Vagina (tissue), 2 donors: ENCODE measurements around the gene RNU6-1. TPM values are rescaled to one million over a fixed set of nuclear protein-coding genes. Genes with fewer than 3 reads are reported as not detected.

Experiments
- DNase-seq, 2 donors: peaks; one replicate each; pipeline ENCODE4 v3.0.0-alpha.2; 2017; ENCODE audit errors: extremely low spot score in 2 of 2
- H3K27ac ChIP-seq: fragments of 200-600 bp; sonication (generic); one replicate; pipeline ENCODE4 v1.5.1; 2019
- H3K27me3 ChIP-seq: fragments of 200-600 bp; sonication (generic); one replicate; pipeline ENCODE4 v1.5.1; 2019
- H3K36me3 ChIP-seq, 2 donors: fragments of 200-600 bp; sonication (generic); one replicate each; pipeline ENCODE4 v1.5.1; 2017 to 2019
- H3K4me1 ChIP-seq: fragments of 200-600 bp; sonication (generic); one replicate; pipeline ENCODE4 v1.5.1; 2019
- H3K4me3 ChIP-seq, 2 donors: fragments of 200-600 bp; sonication (generic); 1 replicate in 1 of 2; 2 replicates in 1 of 2; pipeline ENCODE4 v1.5.1; 2016 to 2019
- H3K9me3 ChIP-seq: fragments of 200-600 bp; sonication (generic); one replicate; pipeline ENCODE4 v1.5.1; 2019
- CTCF ChIP-seq, 3 experiments: fragments of 450-650 bp in 2 of 3; fragments of 200-600 bp in 1 of 3; sonication (generic) in 1 of 3; IDR thresholded peaks; one replicate each; pipeline ENCODE4 v1.5.1; 2017 to 2019; ENCODE audit warnings: antibody characterized with exemption in 3 of 3, mild to moderate bottlenecking in 2 of 3, moderate library complexity in 2 of 3
- POLR2A ChIP-seq, 2 donors: fragments of 450-650 bp; IDR thresholded peaks; one replicate each; pipeline ENCODE4 v1.6.1; 2017; ENCODE audit warnings: antibody characterized with exemption in 2 of 2, mild to moderate bottlenecking in 2 of 2, moderate library complexity in 2 of 2
- POLR2AphosphoS5 ChIP-seq, 2 donors: sonication (generic); formaldehyde crosslinking; IDR thresholded peaks; one replicate each; pipeline ENCODE4 v1.9.0; 2017; ENCODE audit warnings: antibody characterized with exemption in 2 of 2, mild to moderate bottlenecking in 2 of 2, low read depth in 1 of 2; ENCODE audit not compliant: insufficient read depth in 1 of 2
- intact Hi-C: fragments of 100-400 bp; cut with DNase I; formaldehyde crosslinking; loops from one replicate; pipeline ENCODE4 v1.15.1; 2023
- total RNA-seq: library from RNA; depleted of rRNA; stranded (reverse); fragments of >200 nt; gene quantifications from one replicate; pipeline ENCODE4 v1.2.3, GENCODE V29; 2016

RNU6-1 gene
- total RNA-seq, 1 donor from 2014 or later = not detected

GRCh38 chr15:67843571-67844387 lies 3.9 kb upstream of the RNU6-1 start:
- H3K27ac ChIP-seq = no peak overlapping the region
- no peak for DNase-seq
- intact Hi-C loops = no loop called here

GRCh38 chr15:67843092-67843501 lies 3.3 kb upstream of the RNU6-1 start:
- DNase-seq = no peak
- Histone ChIP-seq H3K27me3 (no peaks in the 10 kb centered on the region), H3K4me3 (no peak overlapping the region), H3K4me1 (peaks cover 23% of the 10 kb centered on the region), H3K36me3 (no peaks in the 10 kb centered on the region), H3K9me3 (no peaks in the 10 kb centered on the region), H3K27ac (no peak overlapping the region)
- intact Hi-C loops = no loop called here
- TF ChIP-seq POLR2A (IDR thresholded peaks at IDR 0.05) (no peak), POLR2AphosphoS5 (IDR thresholded peaks at IDR 0.05; ENCODE audit: insufficient read depth in 1 of 2, low read depth in 1 of 2) (no peak), CTCF (IDR thresholded peaks at IDR 0.05) (no peak)

More at GRCh38 chr15:67843571-67844387, 3.9 kb upstream of the RNU6-1 start:
- H3K4me1 ChIP-seq = peaks cover 18% of the 10 kb centered on the region
- no peaks in the 10 kb centered on the region for H3K9me3 ChIP-seq
- no peak for TF ChIP-seq POLR2A (IDR thresholded peaks at IDR 0.05)
- TF ChIP-seq POLR2AphosphoS5 (IDR thresholded peaks at IDR 0.05; ENCODE audit: insufficient read depth in 1 of 2, low read depth in 1 of 2) = peak in 1 of 2 donors; percentile 43
- H3K4me3 ChIP-seq = no peak overlapping the region
- H3K36me3 ChIP-seq = no peaks in the 10 kb centered on the region
- no peaks in the 10 kb centered on the region for H3K27me3 ChIP-seq

- Histone ChIP-seq H3K4me3 (peak overlapping the region; percentile 84 to 91), H3K36me3 (no peaks in the 10 kb centered on the region), H3K27ac (peak overlapping the region; percentile 99), H3K4me1 (peaks cover 23% of the 10 kb centered on the region), H3K9me3 (no peaks in the 10 kb centered on the region), H3K27me3 (no peaks in the 10 kb centered on the region)
- intact Hi-C loops = no loop called here
- TF ChIP-seq POLR2A (IDR thresholded peaks at IDR 0.05) = no peak
- no peak for TF ChIP-seq CTCF (IDR thresholded peaks at IDR 0.05)
- no peak for TF ChIP-seq POLR2AphosphoS5 (IDR thresholded peaks at IDR 0.05; ENCODE audit: insufficient read depth in 1 of 2, low read depth in 1 of 2)
- DNase-seq = no peak
These were observed 1.6 kb upstream of the RNU6-1 start for GRCh38 chr15:67841513-67841762.

- H3K36me3 ChIP-seq = no peaks in the 10 kb centered on the region
- no peak for TF ChIP-seq POLR2AphosphoS5 (IDR thresholded peaks at IDR 0.05; ENCODE audit: insufficient read depth in 1 of 2, low read depth in 1 of 2)
- no peak for TF ChIP-seq CTCF (IDR thresholded peaks at IDR 0.05)
- TF ChIP-seq POLR2A (IDR thresholded peaks at IDR 0.05) = no peak
- peak overlapping the region; percentile 99 for H3K27ac ChIP-seq
- H3K27me3 ChIP-seq = no peaks in the 10 kb centered on the region
- H3K9me3 ChIP-seq = no peaks in the 10 kb centered on the region
- H3K4me1 ChIP-seq = peaks cover 26% of the 10 kb centered on the region
- intact Hi-C loops = no loop called here
- H3K4me3 ChIP-seq = peak overlapping the region; percentile 84 to 91
- DNase-seq = no peak
These were observed 1.1 kb upstream of the RNU6-1 start for GRCh38 chr15:67840749-67841512.

GRCh38 chr15:67839499-67839928 lies 331 bp downstream of the RNU6-1 start:
- H3K9me3 ChIP-seq = no peaks in the 10 kb centered on the region
- H3K4me3 ChIP-seq = peak overlapping the region; percentile 84 to 91
- peaks cover 41% of the 10 kb centered on the region for H3K4me1 ChIP-seq
- intact Hi-C loops = loop anchor here (5.0 kb wide), 1 partner anchor 297 kb away; the partner anchor contains the start of gene MAP2K5
- peak overlapping the region; percentile 99 for H3K27ac ChIP-seq
- H3K36me3 ChIP-seq = no peaks in the 10 kb centered on the region
- H3K27me3 ChIP-seq = peaks cover 6% of the 10 kb centered on the region
- TF ChIP-seq CTCF (IDR thresholded peaks at IDR 0.05) (no peak), POLR2A (IDR thresholded peaks at IDR 0.05) (no peak), POLR2AphosphoS5 (IDR thresholded peaks at IDR 0.05; ENCODE audit: insufficient read depth in 1 of 2, low read depth in 1 of 2) (no peak)
- DNase-seq = no peak
